PC-3 (cell line): Measurements from ENCODE around the gene ALG6. TPM values are rescaled to one million over a fixed set of nuclear protein-coding genes. Genes with fewer than 3 reads are reported as not detected.

Experiments
- ATAC-seq: fragments of 200-7000 bp; cut with Tn5 transposase; 2 replicates; pipeline ENCODE4 v1.9.1; 2020; ENCODE audit warnings: mild to moderate bottlenecking, moderate library complexity
- Bru-seq: library from RNA; stranded (reverse); fragments of 400-500 nt; gene quantifications from one replicate; lab custom pipeline; 2021; lab: Mats Ljungman, UMichigan
- BruChase-seq, 2 experiments: library from RNA; stranded (reverse); fragments of 400-500 nt; gene quantifications; one replicate each; lab custom pipeline; 2021; lab: Mats Ljungman, UMichigan
- BruUV-seq: library from RNA; stranded (reverse); fragments of 400-500 nt; replicated peaks from 2 replicates; lab custom pipeline; 2021; lab: Mats Ljungman, UMichigan
- CTCF ChIA-PET: fragments of 300-600 bp; sonication (Branson Sonifier 250); formaldehyde crosslinking; loops from one replicate; lab custom pipeline; 2022; ENCODE audit warnings: antibody characterized with exemption; lab: Charles Lee
- POLR2A ChIA-PET: fragments of 300-600 bp; sonication (Branson Sonifier 250); formaldehyde crosslinking; loops from one replicate; lab custom pipeline; 2022; ENCODE audit warnings: antibody characterized with exemption; ENCODE audit not compliant: unreplicated experiment; lab: Charles Lee
- DNase-seq: peaks from one replicate; pipeline ENCODE4 v3.0.0-alpha.2; 2015
- H2AFZ ChIP-seq: fragments of 300-600 bp; sonication (generic); 2 replicates; pipeline ENCODE4 v1.6.0; 2016; ENCODE audit warnings: antibody characterized with exemption, low read length
- H3F3A ChIP-seq: fragments of 300-600 bp; sonication (generic); one replicate; pipeline ENCODE4 v1.6.0; 2017; ENCODE audit warnings: antibody characterized with exemption, low read length, control low read depth, mild to moderate bottlenecking; ENCODE audit not compliant: unreplicated experiment
- H3K27ac ChIP-seq: fragments of 300-600 bp; sonication (generic); 2 replicates; pipeline ENCODE4 v1.5.1; 2016; ENCODE audit warnings: mild to moderate bottlenecking, low read length
- H3K27me3 ChIP-seq: fragments of 300-600 bp; sonication (generic); 2 replicates; pipeline ENCODE4 v1.6.1; 2016; ENCODE audit warnings: low read length, mixed read lengths
- H3K36me3 ChIP-seq: fragments of 300-600 bp; sonication (generic); 2 replicates; pipeline ENCODE4 v1.6.1; 2016; ENCODE audit warnings: low read depth, mixed run types, low read length, mixed read lengths
- H3K4me1 ChIP-seq: fragments of 300-600 bp; sonication (generic); 2 replicates; pipeline ENCODE4 v1.5.1; 2016; ENCODE audit warnings: low read length; ENCODE audit not compliant: insufficient read depth
- H3K4me2 ChIP-seq: fragments of 300-600 bp; sonication (generic); 2 replicates; pipeline ENCODE4 v1.6.0; 2016; ENCODE audit warnings: low read length
- H3K4me3 ChIP-seq: fragments of 300-600 bp; sonication (generic); 2 replicates; pipeline ENCODE4 v1.5.1; 2016; ENCODE audit warnings: mild to moderate bottlenecking, low read length, mixed read lengths
- H3K79me2 ChIP-seq: fragments of 300-600 bp; sonication (generic); 2 replicates; pipeline ENCODE4 v1.6.1; 2017; ENCODE audit warnings: low read length, mixed read lengths
- H3K9ac ChIP-seq: fragments of 300-600 bp; sonication (generic); 2 replicates; pipeline ENCODE4 v1.6.0; 2016; ENCODE audit warnings: mild to moderate bottlenecking, low read length
- H3K9me2 ChIP-seq: fragments of 300-600 bp; sonication (generic); replicated peaks from 2 replicates; pipeline ENCODE4 v1.6.1; 2016; ENCODE audit warnings: mixed run types, low read length, mixed read lengths
- H3K9me3 ChIP-seq: fragments of 300-600 bp; sonication (generic); 2 replicates; pipeline ENCODE4 v1.6.1; 2016; ENCODE audit warnings: low read length, mixed read lengths
- H4K20me1 ChIP-seq: fragments of 300-600 bp; sonication (generic); 2 replicates; pipeline ENCODE4 v1.6.1; 2016; ENCODE audit warnings: low read length, mixed read lengths
- CTCF ChIP-seq: fragments of 300-600 bp; sonication (generic); conservative IDR thresholded peaks from 2 replicates; pipeline ENCODE4 v1.5.1; 2017; ENCODE audit warnings: antibody characterized with exemption, low read depth, mild to moderate bottlenecking, low read length
- EZH2 ChIP-seq: fragments of 300-600 bp; sonication (generic); IDR thresholded peaks from one replicate; pipeline ENCODE4 v1.6.1; 2017; ENCODE audit warnings: antibody characterized with exemption, mild to moderate bottlenecking, low read length; ENCODE audit not compliant: unreplicated experiment
- EZH2phosphoT487 ChIP-seq: fragments of 300-600 bp; sonication (generic); IDR thresholded peaks from 2 replicates; pipeline ENCODE4 v1.6.1; 2018; ENCODE audit warnings: mild to moderate bottlenecking, antibody characterized with exemption, low read length, borderline replicate concordance
- intact Hi-C: fragments of 100-400 bp; cut with micrococcal nuclease; formaldehyde crosslinking; loops from 2 replicates; pipeline ENCODE4 v1.9.0; 2023
- long read RNA-seq: library from polyadenylated mRNA; unstranded; transcript quantifications from one replicate; pipeline ENCODE4 v2.0.0, GENCODE V29; 2021; ENCODE audit not compliant: unreplicated experiment
- total RNA-seq: library from RNA; depleted of rRNA; stranded (reverse); fragments of >200 nt; gene quantifications from 2 replicates; pipeline ENCODE4 v1.2.3, GENCODE V29; 2014; rRNA removed

Gene ALG6
- 16.0 and 17.3 TPM in 2 replicates for total RNA-seq
- Bru-seq, nascent RNA: percentile 57 among the genes with signal in this experiment
- BruChase-seq, experiment 1, labeled RNA remaining after a 6-hour chase: percentile 52 among the genes with signal in this experiment
- percentile 58 among the genes with signal in this experiment for BruChase-seq, experiment 2, labeled RNA remaining after a 2-hour chase
- long read RNA-seq, transcript ALG6-202 (15 exons, 3,371 nt): major isoform, 13 of 23 reads
- long read RNA-seq, partial matches to known transcripts: 5 of 23 reads
- long read RNA-seq, other reads (novel, unspliced or antisense): 5 of 23 reads

DNA sequence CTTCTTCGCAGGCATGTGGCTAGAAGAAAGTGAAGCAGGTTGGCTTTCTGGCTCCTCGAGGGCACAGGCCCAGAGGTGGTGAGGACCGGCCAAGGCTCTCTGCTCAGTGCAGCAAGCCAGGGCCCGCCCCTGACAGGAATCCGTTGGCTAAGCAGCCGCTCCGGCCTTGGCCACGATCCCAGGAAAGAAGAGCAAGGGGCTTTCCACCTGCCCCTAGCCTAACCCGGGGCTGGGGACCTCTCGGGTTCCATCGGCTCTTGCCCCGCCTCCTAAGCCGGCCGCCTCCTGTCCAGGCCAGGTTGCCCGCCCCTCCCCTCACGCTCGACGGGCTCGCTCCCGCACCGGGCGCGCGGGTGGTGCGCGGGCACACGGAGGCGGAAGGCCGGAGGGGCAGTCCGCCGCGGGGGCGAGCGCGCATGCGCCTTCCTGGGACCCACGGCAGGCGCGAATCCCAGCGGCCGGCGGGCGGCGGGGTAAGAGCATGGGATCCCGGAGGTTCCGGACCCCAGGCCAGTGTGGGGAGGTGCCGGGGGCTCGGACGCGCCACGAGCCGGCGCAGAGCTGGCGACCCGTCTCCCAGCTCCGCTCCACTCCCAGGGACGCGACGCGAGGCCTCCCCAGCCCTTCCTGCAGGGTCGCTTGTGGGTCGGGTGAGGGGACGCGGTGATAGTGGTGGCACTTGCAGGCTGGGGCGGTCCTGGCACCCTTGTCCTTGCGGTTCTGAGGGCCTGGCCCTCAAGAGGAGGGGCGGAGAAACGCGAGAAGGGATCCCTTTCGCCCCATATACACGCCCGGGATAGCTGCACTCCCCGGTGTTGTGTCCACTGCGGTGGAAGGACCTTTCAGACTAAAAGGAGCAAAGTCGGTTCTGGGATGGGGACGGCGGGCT lies at the start of gene ALG6:
ALG6 (plus strand) TSS at position 413 of the 889 bp plus-strand sequence. CDS start 3,351 bp downstream, outside the sequence.
- TF ChIP-seq EZH2: no peak
- no peak for TF ChIP-seq EZH2phosphoT487
- no peak for TF ChIP-seq CTCF
- H4K20me1 ChIP-seq: no peaks in the 10 kb centered on the region
- H3K9me3 ChIP-seq: no peaks in the 10 kb centered on the region
- ATAC-seq (peak; percentile 93), DNase-seq (peak; percentile 97)
- H3K36me3 ChIP-seq: no peaks in the 10 kb centered on the region
- no peaks in the 10 kb centered on the region for H3K9me2 ChIP-seq
- ChIA-PET POLR2A (no interaction called here), CTCF (no interaction called here)
- H2AFZ ChIP-seq: peak within 1 kb of the TSS; percentile 94
- no peaks in the 10 kb centered on the region for H3K27me3 ChIP-seq
- H3K27ac ChIP-seq: 0 out of 2 replicates have a peak within 1 kb of the TSS, but pooled peaks have one; percentile 15
- H3F3A ChIP-seq: no peaks in the 10 kb centered on the region
- H3K4me3 ChIP-seq: peak within 1 kb of the TSS; percentile 95
- no TSS peak for BruUV-seq
- peaks cover 8% of the 10 kb centered on the region for H3K4me1 ChIP-seq
- intact Hi-C loops: loop anchor here (2.0 to 5.0 kb wide), 3 partner anchors 41 to 155 kb away; partner anchors contain the start of genes EFCAB7 and ITGB3BP
- 0 out of 2 replicates have a peak, but pooled peaks cover 7% of the 10 kb centered on the region for H3K79me2 ChIP-seq
- peak within 1 kb of the TSS; percentile 94 for H3K9ac ChIP-seq
- H3K4me2 ChIP-seq: peak within 1 kb of the TSS; percentile 97

DNA sequence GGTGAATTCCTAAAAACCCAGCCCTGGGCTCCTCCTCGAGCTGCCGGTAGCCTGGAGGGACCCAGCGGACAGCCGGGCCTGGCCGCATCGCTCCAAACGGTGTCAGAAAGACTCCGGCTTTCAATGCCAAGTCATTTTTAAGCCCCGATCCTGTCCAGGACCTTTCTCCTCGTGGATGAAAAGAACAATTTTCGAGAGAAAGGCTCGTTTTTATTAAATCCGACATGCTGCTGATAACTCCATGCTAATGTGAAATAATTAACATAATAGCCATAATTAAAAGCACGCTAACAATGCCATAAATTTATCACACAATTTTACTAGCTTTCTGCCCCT lies 49.6 kb upstream of the ALG6 start:
- H3K36me3 ChIP-seq: no peaks in the 10 kb centered on the region
- ATAC-seq (peak; percentile 11), DNase-seq (no peak)
- H2AFZ ChIP-seq: peak overlapping the region; percentile 98
- peak overlapping the region; percentile 90 for H3K4me2 ChIP-seq
- peaks cover 10% of the 10 kb centered on the region; the same call in 1 of the 2 replicates for H3K4me1 ChIP-seq
- no peaks in the 10 kb centered on the region for H3K9me3 ChIP-seq
- H3K79me2 ChIP-seq: no peaks in the 10 kb centered on the region
- intact Hi-C loops: loop anchor here (1.0 to 2.0 kb wide), 3 partner anchors 124 to 221 kb away; no protein-coding TSS in a partner anchor
- CTCF ChIA-PET: no interaction called here
- TF ChIP-seq EZH2 (no peak), EZH2phosphoT487 (no peak), CTCF (no peak)
- peak overlapping the region; percentile 79 for H3K4me3 ChIP-seq
- H3K9ac ChIP-seq: peak overlapping the region; percentile 77
- no peaks in the 10 kb centered on the region for H4K20me1 ChIP-seq
- POLR2A ChIA-PET: no interaction called here
- BruUV-seq: no TSS peak
- no peaks in the 10 kb centered on the region for H3F3A ChIP-seq
- no peak overlapping the region for H3K27ac ChIP-seq
- no peaks in the 10 kb centered on the region for H3K9me2 ChIP-seq
- no peaks in the 10 kb centered on the region for H3K27me3 ChIP-seq
